ENCODE results near the gene HDAC7.

DNA sequence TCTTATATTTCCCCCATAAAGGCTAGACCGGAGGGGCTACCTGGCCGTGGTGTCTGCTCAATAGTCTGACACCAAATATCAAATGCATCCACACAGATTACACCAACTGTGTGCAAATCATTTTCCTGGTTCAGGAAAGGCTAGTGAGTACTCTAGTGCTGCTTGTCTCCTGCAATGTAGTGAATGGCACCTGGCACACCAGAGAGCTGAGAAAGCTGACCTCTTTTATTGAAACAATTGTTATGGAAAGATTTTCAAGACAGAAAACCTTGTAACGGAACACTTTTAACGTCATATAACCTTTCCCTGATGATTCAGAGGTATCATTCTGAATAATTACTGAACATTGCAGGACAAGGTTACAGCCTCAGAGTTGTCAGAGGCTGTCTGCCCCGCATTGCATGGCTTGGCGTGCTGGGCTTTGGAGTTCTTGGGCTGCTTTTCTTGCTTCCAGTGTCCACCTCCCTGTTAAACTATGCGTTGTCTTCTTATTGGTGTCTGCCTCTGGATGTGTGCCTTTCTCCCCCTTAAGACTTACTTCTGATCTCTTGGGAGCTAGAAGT is 40.7 kb upstream of the HDAC7 start:
- TF ChIP-seq, protein P1, sequence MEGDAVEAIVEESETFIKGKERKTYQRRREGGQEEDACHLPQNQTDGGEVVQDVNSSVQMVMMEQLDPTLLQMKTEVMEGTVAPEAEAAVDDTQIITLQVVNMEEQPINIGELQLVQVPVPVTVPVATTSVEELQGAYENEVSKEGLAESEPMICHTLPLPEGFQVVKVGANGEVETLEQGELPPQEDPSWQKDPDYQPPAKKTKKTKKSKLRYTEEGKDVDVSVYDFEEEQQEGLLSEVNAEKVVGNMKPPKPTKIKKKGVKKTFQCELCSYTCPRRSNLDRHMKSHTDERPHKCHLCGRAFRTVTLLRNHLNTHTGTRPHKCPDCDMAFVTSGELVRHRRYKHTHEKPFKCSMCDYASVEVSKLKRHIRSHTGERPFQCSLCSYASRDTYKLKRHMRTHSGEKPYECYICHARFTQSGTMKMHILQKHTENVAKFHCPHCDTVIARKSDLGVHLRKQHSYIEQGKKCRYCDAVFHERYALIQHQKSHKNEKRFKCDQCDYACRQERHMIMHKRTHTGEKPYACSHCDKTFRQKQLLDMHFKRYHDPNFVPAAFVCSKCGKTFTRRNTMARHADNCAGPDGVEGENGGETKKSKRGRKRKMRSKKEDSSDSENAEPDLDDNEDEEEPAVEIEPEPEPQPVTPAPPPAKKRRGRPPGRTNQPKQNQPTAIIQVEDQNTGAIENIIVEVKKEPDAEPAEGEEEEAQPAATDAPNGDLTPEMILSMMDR (conservative IDR thresholded peaks at IDR 0.05; ENCODE audit: low read depth, low read length) = no peak
- TF ChIP-seq EZH2 (IDR thresholded peaks at IDR 0.05; ENCODE audit: low read length, unreplicated experiment) = no peak
- TF ChIP-seq EZH2phosphoT487 (IDR thresholded peaks at IDR 0.05; ENCODE audit: borderline replicate concordance, low read length) = no peak

All from PC-3 (cell line).